HG02938 (cell line): ENCODE results near the gene PLCB1.
"Not testable (repeated sequence)": the region's sequence is repeated elsewhere in the genome, so short reads cannot be mapped to it uniquely, and the experiment has no call there.

Source experiments
- ATAC-seq: cut with Tn5 transposase; IDR thresholded peaks from one replicate; pipeline ENCODE4 v1.9.1; 2021; ENCODE audit warnings: mild to moderate bottlenecking, moderate library complexity; ENCODE audit not compliant: unreplicated experiment

Gene PLCB1

GRCh38 chr20:8328189-8328588, 196.1 kb downstream of the PLCB1 start:
- ATAC-seq, result no peak

- ATAC-seq, result no peak
Measured at GRCh38 chr20:8330319-8330784, 198.3 kb downstream of the PLCB1 start.

GRCh38 chr20:8330785-8331695, 199.0 kb downstream of the PLCB1 start:
- no peak for ATAC-seq

- no peak for ATAC-seq
Measured at GRCh38 chr20:8331740-8332412, 199.8 kb downstream of the PLCB1 start.

- no peak for ATAC-seq
Measured at GRCh38 chr20:8334641-8335040, 202.6 kb downstream of the PLCB1 start.

GRCh38 chr20:8335059-8335458, 203.0 kb downstream of the PLCB1 start:
- ATAC-seq, result no peak

- ATAC-seq, result no peak
Measured at GRCh38 chr20:8335495-8336195, 203.6 kb downstream of the PLCB1 start.

GRCh38 chr20:8339349-8339748, 207.3 kb downstream of the PLCB1 start:
- no peak for ATAC-seq

GRCh38 chr20:8342391-8342790, 210.3 kb downstream of the PLCB1 start:
- no peak for ATAC-seq

GRCh38 chr20:8344106-8344505, 212.0 kb downstream of the PLCB1 start:
- no peak for ATAC-seq

GRCh38 chr20:8344631-8345030, 212.6 kb downstream of the PLCB1 start:
- no peak for ATAC-seq

- no peak for ATAC-seq
Measured at GRCh38 chr20:8346700-8347270, 214.7 kb downstream of the PLCB1 start.

- ATAC-seq, result not testable (repeated sequence)
Measured at GRCh38 chr20:8350225-8350624, 218.2 kb downstream of the PLCB1 start.

- no peak for ATAC-seq
Measured at GRCh38 chr20:8352486-8352885, 220.4 kb downstream of the PLCB1 start.

- no peak for ATAC-seq
Measured at GRCh38 chr20:8353512-8353911, 221.4 kb downstream of the PLCB1 start.

GRCh38 chr20:8355453-8355852, 223.4 kb downstream of the PLCB1 start:
- no peak for ATAC-seq

GRCh38 chr20:8356806-8357205, 224.7 kb downstream of the PLCB1 start:
- no peak for ATAC-seq

- no peak for ATAC-seq
Measured at GRCh38 chr20:8357703-8358102, 225.6 kb downstream of the PLCB1 start.

- no peak for ATAC-seq
Measured at GRCh38 chr20:8360035-8360434, 228.0 kb downstream of the PLCB1 start.

- no peak for ATAC-seq
Measured at GRCh38 chr20:8361006-8361652, 229.1 kb downstream of the PLCB1 start.

- ATAC-seq, result no peak
Measured at GRCh38 chr20:8361779-8362178, 229.7 kb downstream of the PLCB1 start.
